K562 (cell line): ENCODE results near the gene SPATA32. TPM values are rescaled to one million over a fixed set of nuclear protein-coding genes. Genes with fewer than 3 reads are reported as not detected.

Source experiments
- ATAC-seq: fragments of 200-7000 bp; cut with Tn5 transposase; 3 replicates; pipeline ENCODE4 v1.9.1; 2020; ENCODE audit warnings: moderate library complexity
- Bru-seq: library from RNA; stranded (reverse); fragments of 400-500 nt; gene quantifications from one replicate; lab custom pipeline; 2021; lab: Mats Ljungman, UMichigan
- BruChase-seq, 2 experiments: library from RNA; stranded (reverse); fragments of 400-500 nt; gene quantifications; one replicate each; lab custom pipeline; 2021; lab: Mats Ljungman, UMichigan
- BruUV-seq: library from RNA; stranded (reverse); fragments of 400-500 nt; replicated peaks from 2 replicates; lab custom pipeline; 2021; lab: Mats Ljungman, UMichigan
- CTCF ChIA-PET: fragments of 300-600 bp; formaldehyde crosslinking; extraction: SDS; loops from one replicate; lab custom pipeline; 2021; ENCODE audit warnings: low intra/inter-chr PET ratio; lab: Yijun Ruan, JAX
- POLR2A ChIA-PET: fragments of 300-600, 350-650 bp; sonication (Branson Sonifier 250); formaldehyde crosslinking; extraction: SDS; loops from one replicate; lab custom pipeline; 2021; ENCODE audit warnings: antibody characterized with exemption, inconsistent platforms; lab: Yijun Ruan, JAX
- DNase-seq, 4 experiments: peaks; one replicate each; pipeline versions ENCODE4 v3.0.0 to v3.0.0-alpha.2; 2011 to 2018; ENCODE audit warnings: low spot score in 3 of 4, mixed read lengths in 3 of 4; ENCODE audit errors: extremely low read depth in 1 of 4
- FAIRE-seq: peaks from 2 replicates; lab custom pipeline; 2011; peaks lifted over from hg19 to GRCh38; lab: Jason Lieb, UNC
- H2AFZ ChIP-seq: 2 replicates; pipeline ENCODE4 v1.6.0; 2011; ENCODE audit warnings: low read depth, low read length, control low read depth, inconsistent platforms
- H3K27ac ChIP-seq: fragments of 200-600 bp; 3 replicates; pipeline ENCODE4 v1.8.0; 2011; ENCODE audit warnings: low read depth, mild to moderate bottlenecking, control low read depth, inconsistent platforms, low read length, moderate library complexity, mixed read lengths; ENCODE audit errors: extremely low read depth
- H3K27me3 ChIP-seq, 2 experiments: fragments of 300-600 bp in 1 of 2; 2 replicates in 1 of 2; 3 replicates in 1 of 2; pipeline versions ENCODE4 v1.6.0 to v1.8.0; 2011; ENCODE audit warnings: inconsistent platforms in 2 of 2, low read length in 2 of 2, mild to moderate bottlenecking in 1 of 2, mixed read lengths in 1 of 2, moderate library complexity in 1 of 2; ENCODE audit not compliant: control insufficient read depth in 2 of 2, insufficient read depth in 2 of 2
- H3K36me3 ChIP-seq: fragments of 300-600 bp; 3 replicates; pipeline ENCODE4 v1.8.0; 2011; ENCODE audit warnings: mild to moderate bottlenecking, low read length, inconsistent platforms; ENCODE audit not compliant: control insufficient read depth, insufficient read depth
- H3K4me1 ChIP-seq, 2 experiments: fragments of 200-600 bp in 1 of 2; replicated peaks in 1 of 2; 2 replicates in 1 of 2; 3 replicates in 1 of 2; pipeline versions ENCODE4 v1.5.1 to v1.8.0; 2011; ENCODE audit warnings: inconsistent platforms in 2 of 2, low read length in 2 of 2, mild to moderate bottlenecking in 1 of 2, mixed read lengths in 1 of 2, moderate library complexity in 1 of 2; ENCODE audit not compliant: control insufficient read depth in 2 of 2, insufficient read depth in 2 of 2
- H3K4me2 ChIP-seq: 2 replicates; pipeline ENCODE4 v1.6.1; 2011; ENCODE audit warnings: low read length, control low read depth, inconsistent platforms, mixed read lengths; ENCODE audit not compliant: insufficient read depth
- H3K4me3 ChIP-seq: fragments of 200-600 bp; sonication (generic), shearing (Covaris generic); 2 replicates; pipeline ENCODE4 v1.5.1; 2016; ENCODE audit warnings: control low read depth, inconsistent platforms
- H3K79me2 ChIP-seq: fragments of 200-600 bp; 3 replicates; pipeline ENCODE4 v1.8.0; 2011; ENCODE audit warnings: low read length, inconsistent platforms; ENCODE audit not compliant: control insufficient read depth, insufficient read depth
- H3K9ac ChIP-seq, 2 experiments: 2 replicates each; pipeline versions ENCODE4 v1.6.0 to v1.6.1; 2011; ENCODE audit warnings: low read depth in 2 of 2, low read length in 2 of 2, control low read depth in 1 of 2, inconsistent platforms in 1 of 2, mild to moderate bottlenecking in 1 of 2, mixed read lengths in 1 of 2; ENCODE audit not compliant: insufficient read depth in 1 of 2
- H3K9me1 ChIP-seq: one replicate; pipeline ENCODE4 v1.6.0; 2011; ENCODE audit warnings: inconsistent platforms, mild to moderate bottlenecking, low read length, moderate library complexity; ENCODE audit not compliant: control insufficient read depth, insufficient read depth
- H3K9me3 ChIP-seq: replicated peaks from 2 replicates; pipeline ENCODE4 v1.5.1; 2011; ENCODE audit warnings: low read depth, low read length, inconsistent platforms; ENCODE audit not compliant: control insufficient read depth, insufficient read depth
- H4K20me1 ChIP-seq: replicated peaks from 2 replicates; pipeline ENCODE4 v1.6.1; 2011; ENCODE audit warnings: low read length, inconsistent platforms, mixed read lengths; ENCODE audit not compliant: control insufficient read depth, insufficient read depth
- CBFA2T3 ChIP-seq: fragments of 450-650 bp; IDR thresholded peaks from 2 replicates; pipeline ENCODE4 v1.6.1; 2017
- CREB3L1 ChIP-seq: fragments of 450-650 bp; IDR thresholded peaks from 2 replicates; pipeline ENCODE4 v1.6.1; 2014; ENCODE audit warnings: low read depth, mild to moderate bottlenecking, moderate library complexity, borderline replicate concordance
- HMGN3 ChIP-seq: IDR thresholded peaks from 2 replicates; pipeline ENCODE4 v1.6.1; 2011; ENCODE audit warnings: borderline replicate concordance, low read depth, mild to moderate bottlenecking, mixed read lengths, low read length; ENCODE audit not compliant: insufficient read length; ENCODE audit errors: extremely low read depth
- POLR2G ChIP-seq: fragments of 200-400 bp; formaldehyde crosslinking; IDR thresholded peaks from 2 replicates; pipeline ENCODE4 v1.6.1; 2017; ENCODE audit warnings: low read depth, mild to moderate bottlenecking, antibody characterized with exemption, low read length, moderate library complexity
- RBM22 ChIP-seq: fragments of 200-400 bp; formaldehyde crosslinking; IDR thresholded peaks from 2 replicates; pipeline ENCODE4 v1.6.1; 2018; ENCODE audit warnings: low read length, low read depth; ENCODE audit not compliant: poor library complexity, severe bottlenecking
- TOE1 ChIP-seq, 2 experiments: fragments of 450-650 bp in 1 of 2; sonication (generic) in 1 of 2; formaldehyde crosslinking in 1 of 2; IDR thresholded peaks; 2 replicates each; pipeline versions ENCODE4 v1.7.1 to v1.8.0; 2016 to 2022; ENCODE audit warnings: borderline replicate concordance in 2 of 2, mild to moderate bottlenecking in 2 of 2, antibody characterized with exemption in 1 of 2, inconsistent platforms in 1 of 2, low read depth in 1 of 2, missing genetic modification reagents in 1 of 2, moderate library complexity in 1 of 2
- WGBS: fragments of 100-300 bp; shearing (Covaris generic); methylation state at CpG from one replicate; pipeline ENCODE4 v1.1.6; 2016; ENCODE audit warnings: low coverage, mixed read lengths; ENCODE audit not compliant: insufficient coverage; ENCODE audit errors: missing lambda C conversion rate; 5-methylcytosine and 5-hydroxymethylcytosine counted together
- in situ Hi-C: fragments of 300-500 bp; cut with MboI; formaldehyde crosslinking; loops from 4 replicates; pipeline ENCODE4 v1.15.0; 2018; ENCODE audit warnings: inconsistent platforms, mixed read lengths
- intact Hi-C: fragments of 100-400 bp; cut with micrococcal nuclease; formaldehyde crosslinking; loops from 2 replicates; pipeline ENCODE4 v1.14.2; 2022
- long read RNA-seq, 3 experiments: library from polyadenylated mRNA in 2 of 3; library from RNA in 1 of 3; unstranded in 2 of 3; stranded (forward) in 1 of 3; transcript quantifications; one replicate each; pipeline ENCODE4 v2.0.0, GENCODE V29; 2019 to 2022
- polyA minus RNA-seq, 3 experiments: library from RNA; depleted of rRNA, polyadenylated mRNA; stranded (reverse); fragments of >200 nt; gene quantifications; 2 replicates each; pipeline ENCODE4 v1.2.3, GENCODE V29; 2011
- polyA plus RNA-seq, 8 experiments: library from polyadenylated mRNA; depleted of rRNA in 4 of 8; stranded (reverse) in 5 of 8; unstranded in 3 of 8; fragments of >200 nt; fragmentation: Nextera tagmentation in 2 of 8; fragmentation: Illumina TruSeq in 1 of 8; extraction: Ambion mirVana in 2 of 8; extraction: Trizol in 1 of 8; gene quantifications; 2 replicates each; pipeline versions ENCODE4 v1.2.1 to v1.2.3, GENCODE V29; 2011 to 2014; ENCODE audit warnings: inconsistent platforms in 1 of 8, missing spikeins in 1 of 8
- total RNA-seq, 7 experiments: library from RNA; depleted of rRNA in 6 of 7; stranded (reverse); fragments of >200 nt in 6 of 7; fragmentation: Illumina TruSeq in 2 of 7; extraction: Trizol in 2 of 7; gene quantifications; 2 replicates each; pipeline versions ENCODE4 v1.2.1 to v1.2.3, GENCODE V29; 2011 to 2021; ENCODE audit warnings: low replicate concordance in 1 of 7
- TF ChIP-seq, protein P1 (sequence below): sonication (generic); formaldehyde crosslinking; IDR thresholded peaks from 2 replicates; pipeline ENCODE4 v1.8.1; 2023; ENCODE audit warnings: mild to moderate bottlenecking, missing genetic modification reagents, moderate library complexity
- TF ChIP-seq, protein P2 (sequence below): fragments of 450-650 bp; IDR thresholded peaks from 2 replicates; pipeline ENCODE4 v1.6.1; 2016; ENCODE audit warnings: mild to moderate bottlenecking

The SPATA32 gene
- total RNA-seq (2011; cell fraction: chromatin; rRNA removed; ENCODE audit: low replicate concordance), result 0.30 and 0.49 TPM in 2 replicates
- total RNA-seq (2011; cell fraction: nucleolus; rRNA removed), result 0.17 and 0.26 TPM in 2 replicates
- total RNA-seq (2011; cell fraction: nucleoplasm; rRNA removed), result 0.29 TPM in 1 of 2 replicates, not detected in the other
- not detected in 2 replicates for total RNA-seq (2014; rRNA removed)
- not detected in 2 replicates for total RNA-seq (2014; rRNA removed; fragmentation: Illumina TruSeq; extraction: Trizol)
- not detected in 2 replicates for total RNA-seq (2015; rRNA removed; fragmentation: Illumina TruSeq; extraction: Trizol)
- total RNA-seq (2021), result not detected in 2 replicates
- not detected in 2 replicates for polyA plus RNA-seq (2011; rRNA removed)
- not detected in 2 replicates for polyA plus RNA-seq (2011; cell fraction: cytosol; rRNA removed)
- not detected in 2 replicates for polyA plus RNA-seq (2011; cell fraction: nucleus; rRNA removed)
- 0.18 and 0.30 TPM in 2 replicates for polyA plus RNA-seq (2012)
- not detected in 2 replicates for polyA plus RNA-seq (2014; fragmentation: Illumina TruSeq; extraction: Trizol)
- under 1 TPM; 0.03 to 0.06 TPM for polyA plus RNA-seq (2014; fragmentation: Nextera tagmentation; extraction: Ambion mirVana)
- polyA plus RNA-seq (2014; rRNA removed), result not detected in 2 replicates
- not detected in 2 replicates for polyA minus RNA-seq (2011; rRNA and poly(A)+ RNA removed)
- polyA minus RNA-seq (2011; cell fraction: cytosol; rRNA and poly(A)+ RNA removed), result not detected in 2 replicates
- not detected in 2 replicates for polyA minus RNA-seq (2011; cell fraction: nucleus; rRNA and poly(A)+ RNA removed)
- percentile 26 among the genes with signal in this experiment for Bru-seq, nascent RNA
- percentile 28 among the genes with signal in this experiment for BruChase-seq, experiment 1, labeled RNA remaining after a 2-hour chase
- percentile 16 among the genes with signal in this experiment for BruChase-seq, experiment 2, labeled RNA remaining after a 6-hour chase
- long read RNA-seq, experiment 1, result 0 reads
- long read RNA-seq, experiment 2, result 0 reads
- long read RNA-seq, experiment 3, result 0 reads

- ChIA-PET CTCF (no interaction called here), POLR2A (no interaction called here)
- H3K27ac ChIP-seq, result no peak within 1 kb of the TSS
- H3K9ac ChIP-seq, result no peak within 1 kb of the TSS; a peak in 2 of 4 replicates
- FAIRE-seq, result no peak
- H3K9me1 ChIP-seq, result no peaks in the 10 kb centered on the region
- H3K36me3 ChIP-seq, result peaks cover 45% of the 10 kb centered on the region; the same call in 2 of the 3 replicates
- H3K4me2 ChIP-seq, result no peak within 1 kb of the TSS
- H3K79me2 ChIP-seq, result no peaks in the 10 kb centered on the region
- ATAC-seq, result no peak
- no peak for DNase-seq
- in situ Hi-C loops, result no loop called here
- peaks cover 0 to 22% of the 10 kb centered on the region in 2 experiments; a peak in 3 of 5 replicates for H3K4me1 ChIP-seq
- no peaks in the 10 kb centered on the region for H3K9me3 ChIP-seq
- no TSS peak for BruUV-seq
- H3K4me3 ChIP-seq, result no peak within 1 kb of the TSS
- intact Hi-C loops, result no loop called here
- no peaks in the 10 kb centered on the region for H3K27me3 ChIP-seq
- H4K20me1 ChIP-seq, result 0 out of 2 replicates have a peak, but pooled peaks cover 6% of the 10 kb centered on the region
- H2AFZ ChIP-seq, result no peak within 1 kb of the TSS
- WGBS, result 92% methylated on average over 35 of the region's 68 CpGs
- TF ChIP-seq CREB3L1, result no peak
- TF ChIP-seq, protein P1, sequence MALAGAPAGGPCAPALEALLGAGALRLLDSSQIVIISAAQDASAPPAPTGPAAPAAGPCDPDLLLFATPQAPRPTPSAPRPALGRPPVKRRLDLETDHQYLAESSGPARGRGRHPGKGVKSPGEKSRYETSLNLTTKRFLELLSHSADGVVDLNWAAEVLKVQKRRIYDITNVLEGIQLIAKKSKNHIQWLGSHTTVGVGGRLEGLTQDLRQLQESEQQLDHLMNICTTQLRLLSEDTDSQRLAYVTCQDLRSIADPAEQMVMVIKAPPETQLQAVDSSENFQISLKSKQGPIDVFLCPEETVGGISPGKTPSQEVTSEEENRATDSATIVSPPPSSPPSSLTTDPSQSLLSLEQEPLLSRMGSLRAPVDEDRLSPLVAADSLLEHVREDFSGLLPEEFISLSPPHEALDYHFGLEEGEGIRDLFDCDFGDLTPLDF (CRISPR knock-in tag), result no peak
- peak; percentile 65 for TF ChIP-seq POLR2G
- no peak for TF ChIP-seq TOE1 (IDR thresholded peaks at IDR 0.05; ENCODE audit: borderline replicate concordance)
- no peak for TF ChIP-seq TOE1 (CRISPR knock-in tag; IDR thresholded peaks at IDR 0.05; ENCODE audit: borderline replicate concordance, low read depth)
- TF ChIP-seq, protein P2, sequence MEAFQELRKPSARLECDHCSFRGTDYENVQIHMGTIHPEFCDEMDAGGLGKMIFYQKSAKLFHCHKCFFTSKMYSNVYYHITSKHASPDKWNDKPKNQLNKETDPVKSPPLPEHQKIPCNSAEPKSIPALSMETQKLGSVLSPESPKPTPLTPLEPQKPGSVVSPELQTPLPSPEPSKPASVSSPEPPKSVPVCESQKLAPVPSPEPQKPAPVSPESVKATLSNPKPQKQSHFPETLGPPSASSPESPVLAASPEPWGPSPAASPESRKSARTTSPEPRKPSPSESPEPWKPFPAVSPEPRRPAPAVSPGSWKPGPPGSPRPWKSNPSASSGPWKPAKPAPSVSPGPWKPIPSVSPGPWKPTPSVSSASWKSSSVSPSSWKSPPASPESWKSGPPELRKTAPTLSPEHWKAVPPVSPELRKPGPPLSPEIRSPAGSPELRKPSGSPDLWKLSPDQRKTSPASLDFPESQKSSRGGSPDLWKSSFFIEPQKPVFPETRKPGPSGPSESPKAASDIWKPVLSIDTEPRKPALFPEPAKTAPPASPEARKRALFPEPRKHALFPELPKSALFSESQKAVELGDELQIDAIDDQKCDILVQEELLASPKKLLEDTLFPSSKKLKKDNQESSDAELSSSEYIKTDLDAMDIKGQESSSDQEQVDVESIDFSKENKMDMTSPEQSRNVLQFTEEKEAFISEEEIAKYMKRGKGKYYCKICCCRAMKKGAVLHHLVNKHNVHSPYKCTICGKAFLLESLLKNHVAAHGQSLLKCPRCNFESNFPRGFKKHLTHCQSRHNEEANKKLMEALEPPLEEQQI, result no peak
- TF ChIP-seq CBFA2T3, result 0 out of 2 replicates have a peak, but pooled peaks have one; percentile 5
- TF ChIP-seq RBM22, result peak; percentile 47
- TF ChIP-seq HMGN3, result peak; percentile 29
These were observed at the start of gene SPATA32 for GRCh38 chr17:45261577-45262515. Gene SPATA32 (minus strand): TSS chr17:45262094. CDS start chr17:45262016, 78 bp downstream.
